GM18505 (cell line): Measurements from ENCODE around the gene NELFCD.

Experiments used
- ATAC-seq: cut with Tn5 transposase; IDR thresholded peaks from one replicate; pipeline ENCODE4 v1.9.1; 2021; ENCODE audit not compliant: unreplicated experiment
- POLR2A ChIP-seq: IDR thresholded peaks from 4 replicates; pipeline ENCODE4 v1.6.1; 2011; ENCODE audit warnings: borderline replicate concordance; ENCODE audit not compliant: insufficient read depth, insufficient read length; ENCODE audit errors: extremely low read depth

Gene NELFCD

GRCh38 chr20:58965270-58966064, 15.6 kb upstream of the NELFCD start:
- no peak for TF ChIP-seq POLR2A
- no peak for ATAC-seq

- ATAC-seq, result no peak
- no peak for TF ChIP-seq POLR2A
Measured at GRCh38 chr20:58967652-58968429, 13.2 kb upstream of the NELFCD start.

GRCh38 chr20:58969439-58969838, 11.6 kb upstream of the NELFCD start:
- no peak for TF ChIP-seq POLR2A
- ATAC-seq, result no peak

GRCh38 chr20:58970146-58970545, 10.9 kb upstream of the NELFCD start:
- TF ChIP-seq POLR2A, result no peak
- ATAC-seq, result no peak

- no peak for ATAC-seq
- no peak for TF ChIP-seq POLR2A
Measured at GRCh38 chr20:58971429-58971828, 9.6 kb upstream of the NELFCD start.

GRCh38 chr20:58973179-58973578, 7.9 kb upstream of the NELFCD start:
- ATAC-seq, result no peak

GRCh38 chr20:58973866-58974265, 7.2 kb upstream of the NELFCD start:
- no peak for ATAC-seq
- TF ChIP-seq POLR2A, result no peak

More at GRCh38 chr20:58973179-58973578, 7.9 kb upstream of the NELFCD start:
- no peak for TF ChIP-seq POLR2A

- no peak for ATAC-seq
- TF ChIP-seq POLR2A, result no peak
Measured at GRCh38 chr20:58975353-58975752, 5.7 kb upstream of the NELFCD start.

- ATAC-seq, result no peak
- TF ChIP-seq POLR2A, result no peak
Measured at GRCh38 chr20:58976061-58976730, 4.9 kb upstream of the NELFCD start.

- no peak for ATAC-seq
- no peak for TF ChIP-seq POLR2A
Measured at GRCh38 chr20:58978351-58979190, 2.5 kb upstream of the NELFCD start.

GRCh38 chr20:58981628-58982364, 740 bp downstream of the NELFCD start:
- no peak for TF ChIP-seq POLR2A
- ATAC-seq, result peak; percentile 1
